Measurements from ENCODE around the gene H6PD.

DNA sequence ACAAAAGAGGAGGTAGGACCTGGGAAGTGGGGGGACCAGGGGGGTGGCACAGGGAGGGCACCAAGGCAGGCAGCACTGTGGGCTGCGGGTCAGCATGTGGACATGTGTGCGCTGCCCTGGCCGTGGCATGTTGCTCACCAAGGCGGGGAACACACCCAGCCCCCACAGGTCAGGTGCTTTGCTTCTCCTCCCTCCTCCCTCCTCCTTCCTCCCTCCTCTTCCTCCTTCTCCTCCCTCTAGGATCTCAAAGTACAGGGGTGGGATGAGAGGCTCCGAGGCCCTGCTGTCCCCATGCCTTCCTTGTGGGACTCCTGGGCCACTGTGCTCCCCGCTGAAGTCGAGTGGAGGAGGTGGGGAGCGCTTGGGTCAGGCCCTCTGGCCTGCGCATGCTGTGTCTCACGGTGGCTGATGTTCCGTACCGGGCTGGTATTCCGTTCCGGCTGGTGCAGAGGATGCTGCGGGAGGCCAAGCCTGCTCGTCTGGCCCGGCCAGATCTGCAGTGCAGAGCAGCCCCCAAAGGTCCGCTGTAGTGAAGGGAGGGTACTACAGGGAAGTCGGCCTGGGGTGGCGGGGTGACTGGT is 84.7 kb downstream of the H6PD start:
- TF ChIP-seq, protein P1, sequence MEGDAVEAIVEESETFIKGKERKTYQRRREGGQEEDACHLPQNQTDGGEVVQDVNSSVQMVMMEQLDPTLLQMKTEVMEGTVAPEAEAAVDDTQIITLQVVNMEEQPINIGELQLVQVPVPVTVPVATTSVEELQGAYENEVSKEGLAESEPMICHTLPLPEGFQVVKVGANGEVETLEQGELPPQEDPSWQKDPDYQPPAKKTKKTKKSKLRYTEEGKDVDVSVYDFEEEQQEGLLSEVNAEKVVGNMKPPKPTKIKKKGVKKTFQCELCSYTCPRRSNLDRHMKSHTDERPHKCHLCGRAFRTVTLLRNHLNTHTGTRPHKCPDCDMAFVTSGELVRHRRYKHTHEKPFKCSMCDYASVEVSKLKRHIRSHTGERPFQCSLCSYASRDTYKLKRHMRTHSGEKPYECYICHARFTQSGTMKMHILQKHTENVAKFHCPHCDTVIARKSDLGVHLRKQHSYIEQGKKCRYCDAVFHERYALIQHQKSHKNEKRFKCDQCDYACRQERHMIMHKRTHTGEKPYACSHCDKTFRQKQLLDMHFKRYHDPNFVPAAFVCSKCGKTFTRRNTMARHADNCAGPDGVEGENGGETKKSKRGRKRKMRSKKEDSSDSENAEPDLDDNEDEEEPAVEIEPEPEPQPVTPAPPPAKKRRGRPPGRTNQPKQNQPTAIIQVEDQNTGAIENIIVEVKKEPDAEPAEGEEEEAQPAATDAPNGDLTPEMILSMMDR (IDR thresholded peaks at IDR 0.05; ENCODE audit: insufficient read depth, low read length, poor library complexity, severe bottlenecking) = no peak
- TF ChIP-seq EZH2phosphoT487 (conservative IDR thresholded peaks at IDR 0.05; ENCODE audit: low read length) = no peak
